Measurements from ENCODE around the gene SLC35B2. TPM values are rescaled to one million over a fixed set of nuclear protein-coding genes. Genes with fewer than 3 reads are reported as not detected.

The SLC35B2 gene
- total and polyA plus RNA-seq, 10 of the 15 experiments (the other 5 are each of a cell fraction or from before 2014, with no cell fraction given): 11.3 to 45.4 (median 33.8) TPM

DNA sequence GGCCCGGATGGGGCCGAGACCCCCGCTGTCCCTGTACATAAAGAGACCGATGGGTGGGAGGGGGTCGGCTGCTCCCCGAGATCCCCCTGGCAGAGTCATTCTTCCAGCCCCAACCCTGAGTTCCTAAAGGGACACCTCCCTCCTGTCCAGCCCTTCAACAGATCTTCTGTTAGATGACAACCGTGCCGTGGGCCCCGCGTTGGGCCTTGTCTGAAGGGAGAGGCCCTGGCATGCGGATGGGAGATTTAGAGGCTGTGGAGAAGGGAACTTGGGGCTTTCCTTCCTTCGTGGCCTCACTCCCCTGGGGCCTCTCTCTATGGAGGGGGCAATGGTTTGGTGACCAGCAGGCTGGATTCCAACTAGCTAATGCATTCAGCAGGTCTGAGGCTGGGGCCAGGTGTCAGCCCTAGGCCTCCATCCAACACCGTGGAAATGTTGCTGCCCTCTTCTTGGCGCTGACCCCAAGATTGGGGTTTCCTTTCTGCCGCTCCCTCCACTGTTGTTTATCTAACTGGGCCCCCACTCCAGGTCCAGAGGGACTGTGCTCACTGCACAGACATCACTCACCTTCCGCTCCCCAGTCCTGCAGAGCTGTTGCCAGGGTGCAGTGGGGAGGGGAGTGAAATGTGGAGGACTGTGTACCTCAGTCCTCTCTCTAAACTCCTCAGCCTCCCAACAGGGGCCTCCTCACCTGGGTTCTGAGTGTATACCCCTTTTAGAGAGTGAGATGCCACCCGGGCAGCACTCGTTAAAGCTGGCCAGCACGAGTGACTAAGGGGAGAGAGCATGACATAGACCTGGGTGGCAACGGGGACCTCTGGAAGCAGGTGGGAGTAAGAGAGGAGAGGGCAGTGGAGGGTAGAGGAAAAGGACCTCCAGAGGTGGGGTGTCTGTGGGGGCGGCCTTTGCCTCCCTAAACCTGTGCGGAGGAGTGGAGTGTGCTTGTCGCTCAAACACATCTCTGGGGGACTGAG is 19.6 kb upstream of the SLC35B2 start:
- FAIRE-seq: no peak
- RAD21 ChIA-PET (ENCODE audit: unreplicated experiment): no interaction called here
- H3K27ac ChIP-seq (ENCODE audit: control insufficient read depth, insufficient read depth): no peak overlapping the region
- TF ChIP-seq ZZZ3 (IDR thresholded peaks at IDR 0.05; ENCODE audit: control insufficient read depth, insufficient read length, low read depth): no peak
- TF ChIP-seq SP1 (IDR thresholded peaks at IDR 0.05; ENCODE audit: low read depth, low read length): no peak
- TF ChIP-seq YBX1 (IDR thresholded peaks at IDR 0.05): no peak
- no peak for TF ChIP-seq KLF5 (IDR thresholded peaks at IDR 0.05; ENCODE audit: partially characterized antibody)
- TF ChIP-seq PAX8 (IDR thresholded peaks at IDR 0.05): no peak
- no peak for TF ChIP-seq ZNF24 (IDR thresholded peaks at IDR 0.05)
- WGBS (ENCODE audit: insufficient coverage, insufficient replicate concordance, low lambda C conversion rate, missing lambda C conversion rate): 58% methylated on average over 23 of the region's 23 CpGs
- no peak overlapping the region for H2AFZ ChIP-seq (ENCODE audit: control insufficient read depth, low read depth, low read length)
- no peak overlapping the region for H3K9ac ChIP-seq (ENCODE audit: control insufficient read depth, insufficient read depth, low read length)
- H3K36me3 ChIP-seq (ENCODE audit: control insufficient read depth in 2 of 2, insufficient read depth in 2 of 2, low read length in 1 of 2): no peaks in the 10 kb centered on the region; a peak in 1 of 4 replicates
- H3K27me3 ChIP-seq (replicated peaks in 1 of 2; ENCODE audit: control insufficient read depth in 2 of 2, insufficient read depth in 2 of 2, low read length in 1 of 2): peaks cover 0 to 8% of the 10 kb centered on the region in 2 experiments; a peak in 3 of 4 replicates
- H3K79me2 ChIP-seq (ENCODE audit: control insufficient read depth, insufficient read depth, low read length): no peaks in the 10 kb centered on the region
- no peak overlapping the region for H3K4me2 ChIP-seq (ENCODE audit: control insufficient read depth, insufficient read depth)
- POLR2A ChIA-PET: no interaction called here
- H3K4me3 ChIP-seq: no peak overlapping the region
- H3K9me3 ChIP-seq (replicated peaks; ENCODE audit: control insufficient read depth, insufficient read depth, low read length): no peaks in the 10 kb centered on the region
- ATAC-seq: no peak
- BruUV-seq (replicated peaks): no TSS peak
- no peak for DNase-seq (ENCODE audit: low read depth, low spot score)
- no peaks in the 10 kb centered on the region for H4K20me1 ChIP-seq (ENCODE audit: control insufficient read depth, insufficient read depth)
- CTCF ChIA-PET: no interaction called here
- SMC1A ChIA-PET (ENCODE audit: uncharacterized antibody, unreplicated experiment): interaction anchor here (0.6 to 1.4 kb wide), 2 partner anchors 10 to 160 kb away, joined by 3 to 4 read pairs; no protein-coding TSS in a partner anchor
- in situ Hi-C loops (cut with MboI) (no loop called here), intact Hi-C loops (cut with micrococcal nuclease; ENCODE audit: unreplicated experiment) (no loop called here)
- H3K4me1 ChIP-seq (ENCODE audit: control insufficient read depth, insufficient read depth, low read length): no peaks in the 10 kb centered on the region

Data from GM12878 (cell line).